Right lobe of liver (tissue), 6 donors: ENCODE data around the gene NRXN2. TPM values are rescaled to one million over a fixed set of nuclear protein-coding genes. Genes with fewer than 3 reads are reported as not detected.

Experiments used
- ATAC-seq, 4 donors: fragments of 200-7000 bp; cut with Tn5 transposase; one replicate each; pipeline ENCODE4 v1.9.1; 2020; ENCODE audit warnings: mild to moderate bottlenecking in 4 of 4, moderate library complexity in 4 of 4
- DNase-seq, 3 donors: peaks; one replicate each; pipeline ENCODE4 v3.0.0-alpha.2; 2020
- H3K27ac ChIP-seq, 3 donors: fragments of 200-600 bp; one replicate each; pipeline ENCODE4 v1.8.0; 2022
- H3K27me3 ChIP-seq, 2 donors: fragments of 200-600 bp; one replicate each; pipeline ENCODE4 v1.8.0; 2022
- H3K36me3 ChIP-seq, 4 donors: fragments of 200-600 bp; sonication (generic) in 1 of 4; one replicate each; pipeline versions ENCODE4 v1.5.1 to v1.8.0; 2017 to 2022; ENCODE audit warnings: control low read depth in 1 of 4
- H3K4me1 ChIP-seq, 4 donors: fragments of 200-600 bp; sonication (generic) in 1 of 4; one replicate each; pipeline versions ENCODE4 v1.5.1 to v1.8.0; 2017 to 2022; ENCODE audit warnings: control low read depth in 1 of 4
- H3K4me3 ChIP-seq, 3 donors: fragments of 200-600 bp; one replicate each; pipeline ENCODE4 v1.8.0; 2022
- H3K9me3 ChIP-seq, 4 donors: fragments of 200-600 bp; sonication (generic) in 1 of 4; one replicate each; pipeline versions ENCODE4 v1.5.1 to v1.8.0; 2017 to 2022; ENCODE audit warnings: control low read depth in 1 of 4
- CTCF ChIP-seq, 4 donors: fragments of 200-600 bp in 3 of 4; fragments of 450-650 bp in 1 of 4; IDR thresholded peaks; one replicate each; pipeline versions ENCODE4 v1.5.1 to v1.8.0; 2016 to 2022; ENCODE audit warnings: antibody characterized with exemption in 4 of 4, mild to moderate bottlenecking in 2 of 4
- POLR2A ChIP-seq: fragments of 450-650 bp; IDR thresholded peaks from one replicate; pipeline ENCODE4 v1.6.1; 2017; ENCODE audit warnings: antibody characterized with exemption, mild to moderate bottlenecking
- WGBS: methylation state at CpG from one replicate; pipeline ENCODE4 v1.1.6; 2018; ENCODE audit warnings: low coverage, low lambda C conversion rate; ENCODE audit not compliant: insufficient coverage; ENCODE audit errors: missing lambda C conversion rate; 5-methylcytosine and 5-hydroxymethylcytosine counted together
- intact Hi-C, 2 donors: fragments of 100-400 bp; cut with DNase I; formaldehyde crosslinking; loops; one replicate each; pipeline versions ENCODE4 v1.11.2 to v1.14.1; 2022
- total RNA-seq, 6 experiments: library from RNA; depleted of rRNA in 2 of 6; stranded (reverse); fragments of >200 nt in 2 of 6; fragmentation: NEBNext Ultra II Directional in 3 of 6; extraction: Animal tissue kit (Norgen Biotek cat#: 25700) in 3 of 6; gene quantifications; one replicate each; pipeline versions ENCODE4 v1.1.0 to v1.2.4, GENCODE V29; 2016 to 2023
- donor health status: DM: no; HTN: yes; CAD: no.
- donor health status: DM: no; HTN: no; CAD: no.
- donor health status: DM: no; HTN: no; CAD: no.
- donor health status: DM: no; HTN: yes; CAD: no.
- donor health status: DM: no; HTN: yes; CAD: no.

Gene NRXN2
- total RNA-seq, 6 experiments from 2014 or later = 1.6 to 7.7 (median 2.3) TPM

GRCh38 chr11:64713781-64714363 is 9.1 kb downstream of the NRXN2 start:
- Histone ChIP-seq H3K9me3 (no peaks in the 10 kb centered on the region), H3K36me3 (no peaks in the 10 kb centered on the region), H3K4me3 (no peak overlapping the region), H3K4me1 (no peaks in the 10 kb centered on the region), H3K27me3 (peaks cover 6 to 8% of the 10 kb centered on the region in 2 donors), H3K27ac (no peak overlapping the region)
- DNase-seq (no peak), ATAC-seq (no peak)
- intact Hi-C loops = no loop called here
- 8% methylated on average over 13 of the region's 39 CpGs for WGBS
- TF ChIP-seq CTCF (IDR thresholded peaks at IDR 0.05) (no peak), POLR2A (no peak)

- DNase-seq = no peak
- peaks cover 6 to 8% of the 10 kb centered on the region in 2 donors for H3K27me3 ChIP-seq
Observed at GRCh38 chr11:64713016-64713707, 9.8 kb downstream of the NRXN2 start.

GRCh38 chr11:64712430-64713015 is 10.5 kb downstream of the NRXN2 start:
- DNase-seq = no peak

More at GRCh38 chr11:64713016-64713707, 9.8 kb downstream of the NRXN2 start:
- Histone ChIP-seq H3K4me1 (no peaks in the 10 kb centered on the region), H3K36me3 (no peaks in the 10 kb centered on the region), H3K27ac (no peak overlapping the region), H3K4me3 (no peak overlapping the region), H3K9me3 (no peaks in the 10 kb centered on the region)
- WGBS = 2% methylated on average over 31 of the region's 111 CpGs
- peak; percentile 58 to 73 (median 64) for ATAC-seq
- intact Hi-C loops = no loop called here
- no peak for TF ChIP-seq CTCF (IDR thresholded peaks at IDR 0.05)
- no peak for TF ChIP-seq POLR2A

GRCh38 chr11:64711956-64712362 is 11.0 kb downstream of the NRXN2 start:
- Histone ChIP-seq H3K27ac (no peak overlapping the region), H3K36me3 (no peaks in the 10 kb centered on the region), H3K27me3 (peaks cover 6 to 8% of the 10 kb centered on the region in 2 donors), H3K4me1 (no peaks in the 10 kb centered on the region), H3K4me3 (no peak overlapping the region), H3K9me3 (no peaks in the 10 kb centered on the region)
- TF ChIP-seq POLR2A (no peak), CTCF (IDR thresholded peaks at IDR 0.05) (no peak)
- ATAC-seq (no peak), DNase-seq (no peak)
- WGBS = 53% methylated on average over 17 of the region's 19 CpGs
- intact Hi-C loops = no loop called here

More at GRCh38 chr11:64712430-64713015, 10.5 kb downstream of the NRXN2 start:
- no peak overlapping the region for H3K4me3 ChIP-seq
- H3K27ac ChIP-seq = no peak overlapping the region
- no peaks in the 10 kb centered on the region for H3K9me3 ChIP-seq
- H3K4me1 ChIP-seq = no peaks in the 10 kb centered on the region
- no peak for TF ChIP-seq POLR2A
- TF ChIP-seq CTCF (IDR thresholded peaks at IDR 0.05) = no peak
- peaks cover 6 to 8% of the 10 kb centered on the region in 2 donors for H3K27me3 ChIP-seq
- intact Hi-C loops = no loop called here
- WGBS = 25% methylated on average over 14 of the region's 45 CpGs
- H3K36me3 ChIP-seq = no peaks in the 10 kb centered on the region
- no peak for ATAC-seq
